ENCODE results near the gene SPESP1. TPM values are rescaled to one million over a fixed set of nuclear protein-coding genes. Genes with fewer than 3 reads are reported as not detected.
"Not testable (repeated sequence)": the region's sequence is repeated elsewhere in the genome, so short reads cannot be mapped to it uniquely, and the experiment has no call there.

Gene SPESP1
- total and polyA plus RNA-seq, 2 of the 8 experiments (the other 6 are each of a cell fraction or from before 2014, with no cell fraction given), result not detected

GRCh38 chr15:68963719-68964118 lies 33.4 kb downstream of the SPESP1 start:
- H3K4ac ChIP-seq (replicated peaks; ENCODE audit: insufficient read length, low read depth, low read length); DNase-seq (ENCODE audit: low read depth in 1 of 2, low spot score in 2 of 2); H3K4me2 ChIP-seq (ENCODE audit: insufficient read depth in 1 of 2, low read depth in 2 of 2, low read length in 2 of 2); H3K14ac ChIP-seq (ENCODE audit: insufficient read length); H3K36me3 ChIP-seq (ENCODE audit: control insufficient read depth in 2 of 4, insufficient read depth in 4 of 4, low read length in 3 of 4); H2AFZ ChIP-seq (ENCODE audit: low read length); H4K91ac ChIP-seq (replicated peaks; ENCODE audit: insufficient read length, low read length); H2BK5ac ChIP-seq (ENCODE audit: low read depth, low read length); H3K79me2 ChIP-seq (ENCODE audit: control insufficient read depth in 1 of 2, insufficient read depth in 2 of 2, low read length in 2 of 2); H3K4me1 ChIP-seq (replicated peaks in 1 of 4; ENCODE audit: control insufficient read depth in 3 of 4, insufficient read depth in 4 of 4, low read length in 3 of 4); H2BK20ac ChIP-seq (ENCODE audit: low read length); H3K27ac ChIP-seq (ENCODE audit: low read depth, low read length); H2AK5ac ChIP-seq (ENCODE audit: low read depth, low read length); H3K9ac ChIP-seq (replicated peaks in 1 of 4; ENCODE audit: extremely low read depth in 1 of 4, low read depth in 3 of 4, low read length in 3 of 4); CTCF ChIA-PET (ENCODE audit: partially characterized antibody); H2BK12ac ChIP-seq (ENCODE audit: low read depth, low read length); H3K27me3 ChIP-seq (replicated peaks in 1 of 4; ENCODE audit: control insufficient read depth in 3 of 4, extremely low read depth in 1 of 4, insufficient read depth in 3 of 4, low read length in 3 of 4); H3K4me3 ChIP-seq (ENCODE audit: extremely low read depth in 1 of 4, insufficient read depth in 2 of 4, low read depth in 3 of 4, low read length in 4 of 4); H4K20me1 ChIP-seq (replicated peaks in 1 of 2; ENCODE audit: control insufficient read depth in 1 of 2, insufficient read depth in 2 of 2, low read length in 2 of 2); H3K23ac ChIP-seq (ENCODE audit: insufficient read length); H4K5ac ChIP-seq (ENCODE audit: insufficient read length, low read depth, low read length); POLR2A ChIA-PET (ENCODE audit: partially characterized antibody); FAIRE-seq; H4K8ac ChIP-seq (ENCODE audit: extremely low read depth, insufficient read depth, low read length); H3K79me1 ChIP-seq (ENCODE audit: low read depth, low read length); H3K23me2 ChIP-seq (ENCODE audit: low read depth, low read length); H3K56ac ChIP-seq (replicated peaks; ENCODE audit: insufficient read length, low read depth, low read length); H2BK120ac ChIP-seq (replicated peaks; ENCODE audit: low read depth, low read length); H3K18ac ChIP-seq (ENCODE audit: extremely low read depth, low read length); H2BK15ac ChIP-seq (ENCODE audit: low read length): not testable (repeated sequence)
- peaks cover 9 to 18% of the 10 kb centered on the region in 2 experiments for H3K9me3 ChIP-seq (ENCODE audit: insufficient read depth in 2 of 2, low read depth in 1 of 2, low read length in 1 of 2)
- WGBS, 2 experiments (ENCODE audit: extremely low coverage in 1 of 2, insufficient coverage in 1 of 2, insufficient read length in 1 of 2, insufficient replicate concordance in 2 of 2, low coverage in 1 of 2, low lambda C conversion rate in 2 of 2, missing lambda C conversion rate in 1 of 2), result 83% methylated on average over 6 of the region's 7 CpGs; no CpG with 5 or more reads in 1 of the 2 experiments
